ENCODE data around the gene MARCHF10.

GRCh38 chr17:62727916-62728672 is 80.0 kb downstream of the MARCHF10 start:
- TF ChIP-seq, protein P1, sequence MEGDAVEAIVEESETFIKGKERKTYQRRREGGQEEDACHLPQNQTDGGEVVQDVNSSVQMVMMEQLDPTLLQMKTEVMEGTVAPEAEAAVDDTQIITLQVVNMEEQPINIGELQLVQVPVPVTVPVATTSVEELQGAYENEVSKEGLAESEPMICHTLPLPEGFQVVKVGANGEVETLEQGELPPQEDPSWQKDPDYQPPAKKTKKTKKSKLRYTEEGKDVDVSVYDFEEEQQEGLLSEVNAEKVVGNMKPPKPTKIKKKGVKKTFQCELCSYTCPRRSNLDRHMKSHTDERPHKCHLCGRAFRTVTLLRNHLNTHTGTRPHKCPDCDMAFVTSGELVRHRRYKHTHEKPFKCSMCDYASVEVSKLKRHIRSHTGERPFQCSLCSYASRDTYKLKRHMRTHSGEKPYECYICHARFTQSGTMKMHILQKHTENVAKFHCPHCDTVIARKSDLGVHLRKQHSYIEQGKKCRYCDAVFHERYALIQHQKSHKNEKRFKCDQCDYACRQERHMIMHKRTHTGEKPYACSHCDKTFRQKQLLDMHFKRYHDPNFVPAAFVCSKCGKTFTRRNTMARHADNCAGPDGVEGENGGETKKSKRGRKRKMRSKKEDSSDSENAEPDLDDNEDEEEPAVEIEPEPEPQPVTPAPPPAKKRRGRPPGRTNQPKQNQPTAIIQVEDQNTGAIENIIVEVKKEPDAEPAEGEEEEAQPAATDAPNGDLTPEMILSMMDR (IDR thresholded peaks at IDR 0.05; ENCODE audit: poor library complexity, severe bottlenecking), result no peak
- TF ChIP-seq POLR2AphosphoS5 (IDR thresholded peaks at IDR 0.05) (no peak), TAF1 (IDR thresholded peaks at IDR 0.05; ENCODE audit: low read depth) (no peak), EZH2 (IDR thresholded peaks at IDR 0.05; ENCODE audit: borderline replicate concordance, insufficient read depth, low read length, poor library complexity, severe bottlenecking) (no peak)
- TF ChIP-seq, protein P2, sequence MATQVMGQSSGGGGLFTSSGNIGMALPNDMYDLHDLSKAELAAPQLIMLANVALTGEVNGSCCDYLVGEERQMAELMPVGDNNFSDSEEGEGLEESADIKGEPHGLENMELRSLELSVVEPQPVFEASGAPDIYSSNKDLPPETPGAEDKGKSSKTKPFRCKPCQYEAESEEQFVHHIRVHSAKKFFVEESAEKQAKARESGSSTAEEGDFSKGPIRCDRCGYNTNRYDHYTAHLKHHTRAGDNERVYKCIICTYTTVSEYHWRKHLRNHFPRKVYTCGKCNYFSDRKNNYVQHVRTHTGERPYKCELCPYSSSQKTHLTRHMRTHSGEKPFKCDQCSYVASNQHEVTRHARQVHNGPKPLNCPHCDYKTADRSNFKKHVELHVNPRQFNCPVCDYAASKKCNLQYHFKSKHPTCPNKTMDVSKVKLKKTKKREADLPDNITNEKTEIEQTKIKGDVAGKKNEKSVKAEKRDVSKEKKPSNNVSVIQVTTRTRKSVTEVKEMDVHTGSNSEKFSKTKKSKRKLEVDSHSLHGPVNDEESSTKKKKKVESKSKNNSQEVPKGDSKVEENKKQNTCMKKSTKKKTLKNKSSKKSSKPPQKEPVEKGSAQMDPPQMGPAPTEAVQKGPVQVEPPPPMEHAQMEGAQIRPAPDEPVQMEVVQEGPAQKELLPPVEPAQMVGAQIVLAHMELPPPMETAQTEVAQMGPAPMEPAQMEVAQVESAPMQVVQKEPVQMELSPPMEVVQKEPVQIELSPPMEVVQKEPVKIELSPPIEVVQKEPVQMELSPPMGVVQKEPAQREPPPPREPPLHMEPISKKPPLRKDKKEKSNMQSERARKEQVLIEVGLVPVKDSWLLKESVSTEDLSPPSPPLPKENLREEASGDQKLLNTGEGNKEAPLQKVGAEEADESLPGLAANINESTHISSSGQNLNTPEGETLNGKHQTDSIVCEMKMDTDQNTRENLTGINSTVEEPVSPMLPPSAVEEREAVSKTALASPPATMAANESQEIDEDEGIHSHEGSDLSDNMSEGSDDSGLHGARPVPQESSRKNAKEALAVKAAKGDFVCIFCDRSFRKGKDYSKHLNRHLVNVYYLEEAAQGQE (IDR thresholded peaks at IDR 0.05; ENCODE audit: borderline replicate concordance), result no peak

Data from neural cell (in vitro differentiated cells).